Measurements from ENCODE around the gene TIMM29. TPM values are rescaled to one million over a fixed set of nuclear protein-coding genes. Genes with fewer than 3 reads are reported as not detected.

TIMM29 gene
- total and polyA plus RNA-seq, 9 of the 15 experiments (the other 6 are each of a cell fraction or from before 2014, with no cell fraction given) = 2.4 to 29.4 (median 16.3) TPM

GRCh38 chr19:10960314-10961072 lies 31.9 kb downstream of the TIMM29 start, which contains the start of gene SMARCA4 (continued):
- no peak for TF ChIP-seq TFE3 (CRISPR knock-in tag; IDR thresholded peaks at IDR 0.05)
- TF ChIP-seq ZNF707 (CRISPR knock-in tag; conservative IDR thresholded peaks at IDR 0.05) = no peak
- TF ChIP-seq GABPA (tag; conservative IDR thresholded peaks at IDR 0.05; ENCODE audit: low read depth) = peak; percentile 92
- TF ChIP-seq HMGN3 (IDR thresholded peaks at IDR 0.05; ENCODE audit: borderline replicate concordance, extremely low read depth, insufficient read length, low read depth, low read length) = peak; percentile 88
- TF ChIP-seq CHD7 (IDR thresholded peaks at IDR 0.05; ENCODE audit: low read depth, low read length) = no peak
- TF ChIP-seq NBN (IDR thresholded peaks at IDR 0.05; ENCODE audit: low read depth) = no peak
- no peak for TF ChIP-seq ZMIZ1 (IDR thresholded peaks at IDR 0.05; ENCODE audit: low read depth in 2 of 2, low read length in 2 of 2)
- no peak for TF ChIP-seq FOS (IDR thresholded peaks at IDR 0.05; ENCODE audit: extremely low read depth, insufficient read length)
- TF ChIP-seq CHD4 (IDR thresholded peaks at IDR 0.05; ENCODE audit: insufficient read depth, insufficient replicate concordance, low read depth, low read length, poor library complexity, severe bottlenecking) = no peak

Measured in K562 (cell line).